Measurements from ENCODE around the gene ANKS1A. TPM values are rescaled to one million over a fixed set of nuclear protein-coding genes. Genes with fewer than 3 reads are reported as not detected.

ANKS1A gene
- total RNA-seq, 1 donor from 2014 or later: 48.1 TPM

DNA sequence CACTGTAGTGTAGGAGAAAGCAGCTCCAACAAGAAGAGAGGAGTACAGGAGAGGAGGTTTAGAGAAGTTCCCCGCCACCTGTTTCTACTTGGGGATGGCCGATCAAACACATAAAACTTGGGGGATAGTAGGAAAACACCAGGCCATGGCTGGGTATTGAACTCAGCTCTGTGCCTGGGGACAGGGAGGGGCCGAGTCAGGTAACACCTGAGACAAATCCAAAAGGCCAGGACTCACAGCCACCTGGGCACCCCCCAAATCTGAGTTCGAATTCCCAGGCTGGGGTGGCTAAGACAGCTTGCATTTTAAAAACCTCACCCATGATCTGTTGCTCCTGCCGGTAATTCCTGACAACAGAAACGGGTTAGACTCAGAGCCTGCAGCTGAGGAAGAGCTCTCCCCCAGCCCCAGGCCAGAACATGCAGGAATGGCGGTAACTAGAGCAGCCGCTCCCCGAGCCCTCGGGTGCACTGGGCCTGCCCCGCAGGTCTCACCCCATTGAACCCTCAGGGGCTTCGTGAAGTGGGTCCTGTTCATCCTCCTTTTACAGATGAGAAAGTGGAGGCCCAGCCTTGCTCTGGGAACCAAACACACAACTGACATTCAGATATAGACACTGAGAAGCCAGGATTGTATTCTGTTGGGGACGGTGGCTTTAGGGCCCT is 191.1 kb downstream of the ANKS1A start:
- H3K9me3 ChIP-seq: no peaks in the 10 kb centered on the region
- no peak overlapping the region for H3K27ac ChIP-seq
- intact Hi-C loops (cut with DNase I): no loop called here
- H3K27me3 ChIP-seq (ENCODE audit: low read depth): no peaks in the 10 kb centered on the region
- H3K4me3 ChIP-seq: no peak overlapping the region
- ATAC-seq: no peak
- H3K4me1 ChIP-seq: peaks cover 19% of the 10 kb centered on the region
- TF ChIP-seq, protein P1, sequence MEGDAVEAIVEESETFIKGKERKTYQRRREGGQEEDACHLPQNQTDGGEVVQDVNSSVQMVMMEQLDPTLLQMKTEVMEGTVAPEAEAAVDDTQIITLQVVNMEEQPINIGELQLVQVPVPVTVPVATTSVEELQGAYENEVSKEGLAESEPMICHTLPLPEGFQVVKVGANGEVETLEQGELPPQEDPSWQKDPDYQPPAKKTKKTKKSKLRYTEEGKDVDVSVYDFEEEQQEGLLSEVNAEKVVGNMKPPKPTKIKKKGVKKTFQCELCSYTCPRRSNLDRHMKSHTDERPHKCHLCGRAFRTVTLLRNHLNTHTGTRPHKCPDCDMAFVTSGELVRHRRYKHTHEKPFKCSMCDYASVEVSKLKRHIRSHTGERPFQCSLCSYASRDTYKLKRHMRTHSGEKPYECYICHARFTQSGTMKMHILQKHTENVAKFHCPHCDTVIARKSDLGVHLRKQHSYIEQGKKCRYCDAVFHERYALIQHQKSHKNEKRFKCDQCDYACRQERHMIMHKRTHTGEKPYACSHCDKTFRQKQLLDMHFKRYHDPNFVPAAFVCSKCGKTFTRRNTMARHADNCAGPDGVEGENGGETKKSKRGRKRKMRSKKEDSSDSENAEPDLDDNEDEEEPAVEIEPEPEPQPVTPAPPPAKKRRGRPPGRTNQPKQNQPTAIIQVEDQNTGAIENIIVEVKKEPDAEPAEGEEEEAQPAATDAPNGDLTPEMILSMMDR (IDR thresholded peaks at IDR 0.05): no peak
- peaks cover 89% of the 10 kb centered on the region for H3K36me3 ChIP-seq
- DNase-seq: no peak

DNA sequence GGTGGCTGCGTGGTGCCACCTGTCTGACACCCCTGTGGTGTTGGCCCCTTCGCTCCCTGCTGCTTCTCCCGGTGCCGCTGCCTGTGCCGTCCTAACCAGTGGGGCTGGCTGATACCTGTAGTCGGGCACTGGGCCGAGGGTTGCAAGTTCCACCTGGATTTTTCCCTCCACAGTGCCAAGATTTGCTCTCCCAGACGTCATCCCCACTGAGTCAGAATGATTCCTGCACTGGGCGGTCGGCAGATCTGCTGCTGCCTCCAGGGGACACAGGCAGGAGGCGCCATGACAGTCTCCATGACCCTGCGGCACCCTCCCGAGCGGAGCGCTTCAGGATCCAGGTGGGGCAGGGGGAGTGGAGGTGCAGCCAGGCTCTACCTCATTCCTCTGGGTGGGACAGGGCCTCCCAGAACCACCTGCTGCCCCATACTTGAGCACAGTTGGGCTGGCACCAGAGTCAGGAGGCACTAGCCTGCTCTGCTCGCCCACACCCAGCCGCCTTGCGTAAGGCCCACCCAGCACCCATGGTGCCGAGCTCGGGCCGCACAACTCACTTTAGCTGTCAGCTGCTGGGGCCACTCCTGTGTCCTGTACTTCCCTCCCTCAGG is 191.9 kb downstream of the ANKS1A start:
- DNase-seq: no peak
- Histone ChIP-seq H3K4me1 (peaks cover 19% of the 10 kb centered on the region), H3K36me3 (peaks cover 97% of the 10 kb centered on the region), H3K4me3 (no peak overlapping the region), H3K27ac (peak overlapping the region; percentile 75), H3K27me3 (ENCODE audit: low read depth) (no peaks in the 10 kb centered on the region), H3K9me3 (no peaks in the 10 kb centered on the region)
- TF ChIP-seq, protein P1 (IDR thresholded peaks at IDR 0.05): no peak
- intact Hi-C loops (cut with DNase I): no loop called here
- ATAC-seq: peak; percentile 4 to 10

DNA sequence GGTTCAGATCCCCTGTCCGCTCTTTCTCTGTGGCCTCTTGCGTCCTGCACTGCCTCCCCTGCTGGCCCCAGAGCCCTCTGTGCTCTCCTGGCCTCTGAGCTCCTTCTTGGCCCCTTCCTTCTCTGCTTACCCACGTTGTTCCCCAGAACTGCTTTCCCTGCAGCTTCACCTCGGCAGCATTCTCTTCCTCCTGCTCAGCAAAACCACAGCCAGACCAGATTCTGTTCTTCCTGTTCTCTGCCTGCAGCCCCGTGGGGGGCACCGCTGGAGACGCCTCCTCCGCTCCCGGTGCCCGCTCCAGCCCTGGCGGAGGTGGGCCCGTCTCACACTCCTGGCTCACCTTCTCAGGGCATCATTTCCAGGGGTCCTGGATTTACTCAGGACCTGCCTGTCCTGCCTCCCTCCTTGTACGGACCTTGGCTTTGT is 192.4 kb downstream of the ANKS1A start:
- ATAC-seq: no peak
- DNase-seq: no peak
- intact Hi-C loops (cut with DNase I): no loop called here
- H3K4me1 ChIP-seq: peaks cover 19% of the 10 kb centered on the region
- H3K27ac ChIP-seq: peak overlapping the region; percentile 75
- H3K4me3 ChIP-seq: no peak overlapping the region
- no peaks in the 10 kb centered on the region for H3K27me3 ChIP-seq (ENCODE audit: low read depth)
- TF ChIP-seq, protein P1 (IDR thresholded peaks at IDR 0.05): no peak
- peaks cover 100% of the 10 kb centered on the region for H3K36me3 ChIP-seq
- H3K9me3 ChIP-seq: no peaks in the 10 kb centered on the region

DNA sequence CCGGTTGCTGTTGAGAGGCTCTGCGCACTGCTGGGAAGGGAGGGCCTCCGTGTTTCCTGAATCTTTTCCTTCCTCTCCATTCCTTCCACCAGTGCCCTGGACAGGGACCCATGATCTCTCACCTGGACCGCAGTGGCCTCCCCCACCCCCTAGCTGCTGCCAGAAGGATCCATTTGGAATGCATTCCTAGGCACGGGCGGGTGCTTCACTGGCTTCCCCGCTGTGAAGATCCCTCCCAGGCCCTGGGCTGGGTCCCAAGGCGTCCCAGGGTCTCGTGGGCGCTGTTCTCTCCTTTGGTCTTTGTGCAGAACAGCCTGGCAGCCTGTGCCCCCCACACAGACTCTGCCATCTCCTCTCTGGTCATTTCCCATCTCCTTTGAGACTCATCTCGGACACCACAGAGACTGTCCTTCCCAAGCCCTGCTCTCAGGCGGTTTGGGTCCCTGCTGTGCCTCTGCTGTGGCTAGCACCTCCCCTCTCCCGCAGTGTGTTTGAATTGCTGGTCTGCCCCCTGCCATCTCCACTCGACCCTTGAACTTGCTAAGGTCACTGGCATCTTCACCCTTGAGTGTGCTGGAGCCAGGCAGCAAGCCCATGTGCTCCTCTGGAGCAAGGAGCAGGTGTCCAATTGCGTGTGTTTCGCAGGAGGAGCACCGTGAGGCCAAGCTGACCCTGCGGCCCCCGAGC is 193.1 kb downstream of the ANKS1A start:
- Histone ChIP-seq H3K36me3 (peaks cover 100% of the 10 kb centered on the region), H3K27me3 (ENCODE audit: low read depth) (no peaks in the 10 kb centered on the region), H3K4me3 (no peak overlapping the region), H3K4me1 (peaks cover 19% of the 10 kb centered on the region), H3K9me3 (no peaks in the 10 kb centered on the region), H3K27ac (peak overlapping the region; percentile 75)
- intact Hi-C loops (cut with DNase I): no loop called here
- TF ChIP-seq, protein P1 (IDR thresholded peaks at IDR 0.05): no peak
- no peak for ATAC-seq
- no peak for DNase-seq

DNA sequence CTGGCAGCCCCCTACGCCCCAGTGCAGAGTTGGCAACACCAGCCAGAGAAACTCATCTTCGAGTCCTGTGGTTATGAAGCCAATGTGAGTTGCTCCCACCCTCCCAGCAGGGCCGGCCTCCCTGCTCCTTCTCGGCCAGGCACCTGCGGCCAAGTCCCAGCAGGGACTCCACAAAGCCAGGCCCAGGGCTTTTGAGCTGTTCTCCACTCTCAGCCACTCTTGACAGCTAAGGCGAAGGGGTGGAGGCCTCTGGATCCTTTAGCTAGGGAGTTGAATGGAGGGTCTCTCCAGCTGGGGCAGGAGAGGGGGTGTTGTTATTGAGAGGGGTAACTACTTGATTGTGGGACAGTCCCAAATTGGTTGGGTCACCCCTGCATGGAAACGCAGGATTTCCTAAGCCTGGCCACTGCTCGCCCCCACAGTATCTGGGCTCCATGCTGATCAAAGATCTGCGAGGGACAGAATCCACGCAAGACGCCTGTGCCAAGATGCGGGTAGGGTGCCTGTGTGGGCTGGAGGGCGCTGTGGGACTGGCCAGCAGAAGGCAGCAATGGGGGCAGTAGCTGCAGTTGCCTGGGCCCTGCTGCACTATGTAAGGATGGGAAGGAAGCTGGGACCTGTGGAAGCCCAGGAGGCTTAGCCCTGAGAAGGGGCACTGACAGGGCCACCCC is 193.8 kb downstream of the ANKS1A start:
- intact Hi-C loops (cut with DNase I): no loop called here
- H3K9me3 ChIP-seq: no peaks in the 10 kb centered on the region
- no peak overlapping the region for H3K27ac ChIP-seq
- DNase-seq: no peak
- no peak overlapping the region for H3K4me3 ChIP-seq
- peaks cover 19% of the 10 kb centered on the region for H3K4me1 ChIP-seq
- no peak for ATAC-seq
- TF ChIP-seq, protein P1 (IDR thresholded peaks at IDR 0.05): no peak
- no peaks in the 10 kb centered on the region for H3K27me3 ChIP-seq (ENCODE audit: low read depth)
- peaks cover 100% of the 10 kb centered on the region for H3K36me3 ChIP-seq
